ENCODE data around the gene PRR3. TPM values are rescaled to one million over a fixed set of nuclear protein-coding genes. Genes with fewer than 3 reads are reported as not detected.

PRR3 gene
- total RNA-seq, 1 experiment from 2014 or later: 21.0 TPM

DNA sequence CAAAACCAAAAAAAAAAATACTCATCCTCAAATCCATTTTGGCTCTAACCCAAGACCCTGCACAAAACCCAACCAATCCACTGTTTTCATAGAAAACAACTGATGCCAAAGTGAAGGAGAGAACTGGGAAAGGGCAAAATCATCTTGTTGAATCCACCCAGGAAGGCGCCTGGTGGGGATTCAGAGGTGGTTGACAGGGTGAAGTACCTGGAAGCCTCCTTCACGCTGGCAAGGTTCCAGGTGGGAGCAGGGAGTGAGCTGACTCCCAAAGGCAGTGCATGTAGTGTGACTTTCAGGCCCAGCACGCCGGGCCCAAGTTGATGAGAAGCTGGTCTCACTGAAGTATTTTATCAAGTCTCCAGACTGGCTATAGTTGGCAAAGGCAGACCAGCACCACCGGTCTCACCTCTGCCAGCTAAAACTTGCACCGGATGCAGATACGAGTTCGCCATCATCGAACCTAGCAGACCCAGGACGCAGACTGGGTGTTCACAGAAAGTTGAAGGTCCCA lies 43.4 kb downstream of the PRR3 start:
- H3K27me3 Mint-ChIP-seq (ENCODE audit: unreplicated experiment): no peaks in the 10 kb centered on the region
- peaks cover 96% of the 10 kb centered on the region for H3K36me3 Mint-ChIP-seq (ENCODE audit: insufficient read depth, unreplicated experiment)
- TF ChIP-seq, protein P1, sequence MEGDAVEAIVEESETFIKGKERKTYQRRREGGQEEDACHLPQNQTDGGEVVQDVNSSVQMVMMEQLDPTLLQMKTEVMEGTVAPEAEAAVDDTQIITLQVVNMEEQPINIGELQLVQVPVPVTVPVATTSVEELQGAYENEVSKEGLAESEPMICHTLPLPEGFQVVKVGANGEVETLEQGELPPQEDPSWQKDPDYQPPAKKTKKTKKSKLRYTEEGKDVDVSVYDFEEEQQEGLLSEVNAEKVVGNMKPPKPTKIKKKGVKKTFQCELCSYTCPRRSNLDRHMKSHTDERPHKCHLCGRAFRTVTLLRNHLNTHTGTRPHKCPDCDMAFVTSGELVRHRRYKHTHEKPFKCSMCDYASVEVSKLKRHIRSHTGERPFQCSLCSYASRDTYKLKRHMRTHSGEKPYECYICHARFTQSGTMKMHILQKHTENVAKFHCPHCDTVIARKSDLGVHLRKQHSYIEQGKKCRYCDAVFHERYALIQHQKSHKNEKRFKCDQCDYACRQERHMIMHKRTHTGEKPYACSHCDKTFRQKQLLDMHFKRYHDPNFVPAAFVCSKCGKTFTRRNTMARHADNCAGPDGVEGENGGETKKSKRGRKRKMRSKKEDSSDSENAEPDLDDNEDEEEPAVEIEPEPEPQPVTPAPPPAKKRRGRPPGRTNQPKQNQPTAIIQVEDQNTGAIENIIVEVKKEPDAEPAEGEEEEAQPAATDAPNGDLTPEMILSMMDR (IDR thresholded peaks at IDR 0.05; ENCODE audit: unreplicated experiment): no peak
- no peaks in the 10 kb centered on the region for H3K9me3 Mint-ChIP-seq (ENCODE audit: low read depth, unreplicated experiment)
- H3K27ac Mint-ChIP-seq (ENCODE audit: unreplicated experiment): peak overlapping the region; percentile 71
- BruUV-seq (replicated peaks): TSS peak; percentile 4
- H3K4me1 Mint-ChIP-seq (ENCODE audit: low read depth, unreplicated experiment): no peaks in the 10 kb centered on the region
- CTCF ChIA-PET: interaction anchor here (0.7 to 1.2 kb wide), 2 partner anchors 15 to 23 kb away, joined by 3 read pairs; no protein-coding TSS in a partner anchor
- intact Hi-C loops (cut with micrococcal nuclease; ENCODE audit: unreplicated experiment): no loop called here
- DNase-seq: no peak
- H3K4me3 Mint-ChIP-seq (ENCODE audit: low read depth, unreplicated experiment): no peak overlapping the region

DNA sequence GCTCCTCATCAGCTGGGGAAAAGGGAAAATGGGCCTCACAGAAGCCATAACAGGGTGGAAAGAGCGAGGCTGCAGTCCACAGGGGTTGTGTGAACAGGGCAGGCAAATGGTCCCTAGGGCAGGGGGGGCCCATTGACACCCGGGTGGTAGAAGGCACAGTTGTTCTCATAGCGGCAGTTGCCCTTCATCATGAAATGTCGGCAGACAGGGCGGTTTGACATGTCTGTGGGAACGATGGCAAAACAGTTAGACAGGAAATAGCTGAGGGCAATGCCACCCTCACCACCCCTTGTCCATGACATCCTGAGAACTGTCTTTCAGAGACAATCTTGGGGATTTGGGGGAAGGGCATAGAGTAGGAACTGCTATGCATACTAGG lies 44.3 kb downstream of the PRR3 start:
- TF ChIP-seq, protein P1 (IDR thresholded peaks at IDR 0.05; ENCODE audit: unreplicated experiment): no peak
- intact Hi-C loops (cut with micrococcal nuclease; ENCODE audit: unreplicated experiment): no loop called here
- Mint-ChIP-seq H3K36me3 (ENCODE audit: insufficient read depth, unreplicated experiment) (peaks cover 99% of the 10 kb centered on the region), H3K27me3 (ENCODE audit: unreplicated experiment) (no peaks in the 10 kb centered on the region), H3K4me1 (ENCODE audit: low read depth, unreplicated experiment) (no peaks in the 10 kb centered on the region), H3K27ac (ENCODE audit: unreplicated experiment) (peak overlapping the region; percentile 35), H3K4me3 (ENCODE audit: low read depth, unreplicated experiment) (no peak overlapping the region), H3K9me3 (ENCODE audit: low read depth, unreplicated experiment) (no peaks in the 10 kb centered on the region)
- no peak for DNase-seq
- no TSS peak for BruUV-seq (replicated peaks)
- CTCF ChIA-PET: no interaction called here

DNA sequence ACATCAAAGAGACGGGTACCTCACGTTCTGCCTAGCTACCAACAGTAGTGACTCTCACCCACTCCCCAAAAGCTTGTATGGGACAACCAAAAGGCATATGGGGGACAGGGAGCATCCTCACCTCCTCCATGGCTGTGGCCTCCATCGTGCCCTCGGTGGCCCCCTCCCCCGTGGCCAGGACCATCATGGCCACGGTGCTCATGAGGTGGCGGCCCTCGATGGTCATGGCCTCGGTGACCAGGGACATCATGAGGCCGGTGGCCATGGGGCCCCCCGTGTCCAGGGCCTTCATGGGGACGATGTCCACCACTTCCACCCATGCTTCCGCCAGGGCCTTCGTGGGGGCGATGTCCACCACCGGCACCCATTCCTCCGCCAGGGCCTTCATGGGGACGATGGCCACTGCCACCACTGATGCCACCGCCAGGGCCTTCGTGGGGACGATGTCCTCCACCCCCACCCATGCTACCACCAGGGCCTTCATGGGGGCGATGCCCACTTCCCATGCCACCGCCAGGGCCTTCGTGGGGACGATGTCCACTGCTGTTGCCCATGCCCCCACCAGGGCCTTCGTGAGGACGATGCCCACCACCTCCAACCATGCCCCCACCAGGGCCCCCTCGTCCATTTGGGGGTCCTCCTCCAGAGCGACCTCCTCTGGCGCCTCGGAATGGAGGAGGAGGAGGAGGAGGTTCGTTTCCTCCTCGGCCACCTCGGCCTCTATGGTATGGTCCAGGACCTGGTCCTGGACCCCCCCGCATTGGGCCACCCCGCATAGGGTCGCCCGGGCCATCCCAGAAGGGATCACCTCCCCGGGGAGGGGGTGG lies 44.9 kb downstream of the PRR3 start:
- no peak for DNase-seq
- H3K4me3 Mint-ChIP-seq (ENCODE audit: low read depth, unreplicated experiment): no peak overlapping the region
- no TSS peak for BruUV-seq (replicated peaks)
- peak overlapping the region; percentile 35 for H3K27ac Mint-ChIP-seq (ENCODE audit: unreplicated experiment)
- no peaks in the 10 kb centered on the region for H3K27me3 Mint-ChIP-seq (ENCODE audit: unreplicated experiment)
- H3K4me1 Mint-ChIP-seq (ENCODE audit: low read depth, unreplicated experiment): no peaks in the 10 kb centered on the region
- no peaks in the 10 kb centered on the region for H3K9me3 Mint-ChIP-seq (ENCODE audit: low read depth, unreplicated experiment)
- intact Hi-C loops (cut with micrococcal nuclease; ENCODE audit: unreplicated experiment): no loop called here
- peaks cover 99% of the 10 kb centered on the region for H3K36me3 Mint-ChIP-seq (ENCODE audit: insufficient read depth, unreplicated experiment)
- TF ChIP-seq, protein P1 (IDR thresholded peaks at IDR 0.05; ENCODE audit: unreplicated experiment): no peak
- CTCF ChIA-PET: no interaction called here

DNA sequence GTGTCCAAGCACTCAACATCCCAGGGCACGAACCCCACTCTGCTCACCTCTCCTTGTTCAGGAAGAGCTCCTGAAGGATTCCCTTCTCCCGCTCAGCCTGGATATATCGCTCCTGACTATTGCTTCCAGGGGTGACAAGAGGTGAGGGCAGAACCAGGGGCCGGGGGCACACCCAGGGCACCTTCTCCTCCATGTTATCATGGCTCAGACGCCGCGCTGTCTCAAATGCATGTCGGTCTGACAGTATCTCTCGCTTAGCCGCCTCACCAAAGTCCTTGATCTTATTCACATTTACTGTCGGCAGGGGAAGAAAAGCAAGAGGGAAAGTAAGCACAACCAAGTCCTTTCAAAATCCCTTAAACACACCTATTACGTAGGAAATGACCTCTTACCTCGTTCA lies 46.9 kb downstream of the PRR3 start:
- H3K27me3 Mint-ChIP-seq (ENCODE audit: unreplicated experiment): no peaks in the 10 kb centered on the region
- no peak overlapping the region for H3K4me3 Mint-ChIP-seq (ENCODE audit: low read depth, unreplicated experiment)
- H3K36me3 Mint-ChIP-seq (ENCODE audit: insufficient read depth, unreplicated experiment): peaks cover 100% of the 10 kb centered on the region
- CTCF ChIA-PET: no interaction called here
- TSS peak; percentile 2 for BruUV-seq (replicated peaks)
- intact Hi-C loops (cut with micrococcal nuclease; ENCODE audit: unreplicated experiment): no loop called here
- DNase-seq: no peak
- no peaks in the 10 kb centered on the region for H3K9me3 Mint-ChIP-seq (ENCODE audit: low read depth, unreplicated experiment)
- no peak overlapping the region for H3K27ac Mint-ChIP-seq (ENCODE audit: unreplicated experiment)
- peaks cover 7% of the 10 kb centered on the region for H3K4me1 Mint-ChIP-seq (ENCODE audit: low read depth, unreplicated experiment)
- TF ChIP-seq, protein P1 (IDR thresholded peaks at IDR 0.05; ENCODE audit: unreplicated experiment): no peak

Data from Calu3 (cell line).